GM18517 (cell line): ENCODE measurements around the gene C4A.
"Not testable (repeated sequence)": the region's sequence is repeated elsewhere in the genome, so short reads cannot be mapped to it uniquely, and the experiment has no call there.

Experiments used
- ATAC-seq: cut with Tn5 transposase; IDR thresholded peaks from one replicate; pipeline ENCODE4 v1.9.1; 2021; ENCODE audit warnings: mild to moderate bottlenecking, moderate library complexity; ENCODE audit not compliant: unreplicated experiment

C4A gene

GRCh38 chr6:31981744-31982143 is at the start of gene C4A:
Gene C4A (plus strand): TSS chr6:31982057. CDS start chr6:31982108, 51 bp downstream.
- ATAC-seq = not testable (repeated sequence)

GRCh38 chr6:31932137-31932536 is 49.7 kb upstream of the C4A start:
- ATAC-seq = not testable (repeated sequence)

- no peak for ATAC-seq
Measured at GRCh38 chr6:31933537-31933936, 48.3 kb upstream of the C4A start.

DNA sequence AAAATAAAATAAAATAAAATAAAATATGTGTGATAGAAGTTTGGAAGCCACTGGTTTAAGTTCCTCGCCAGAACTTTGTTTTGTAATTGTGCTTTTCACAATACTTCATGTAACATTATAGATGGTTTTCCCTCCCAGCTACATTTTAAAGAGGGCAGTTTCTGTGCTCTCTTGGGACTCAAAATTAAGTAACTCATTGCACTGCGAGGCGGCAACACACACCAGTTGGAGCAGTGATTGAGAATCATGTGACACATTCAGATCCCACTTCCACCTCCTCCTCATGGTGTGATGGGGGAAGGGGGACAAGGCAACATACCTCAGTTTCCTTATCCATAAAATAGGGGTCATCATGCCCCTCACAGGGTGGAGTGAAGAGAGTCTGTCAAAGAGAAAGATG is 46.8 kb upstream of the C4A start:
- no peak for ATAC-seq

- ATAC-seq = no peak
Measured at GRCh38 chr6:31935823-31936222, 46.0 kb upstream of the C4A start.

DNA sequence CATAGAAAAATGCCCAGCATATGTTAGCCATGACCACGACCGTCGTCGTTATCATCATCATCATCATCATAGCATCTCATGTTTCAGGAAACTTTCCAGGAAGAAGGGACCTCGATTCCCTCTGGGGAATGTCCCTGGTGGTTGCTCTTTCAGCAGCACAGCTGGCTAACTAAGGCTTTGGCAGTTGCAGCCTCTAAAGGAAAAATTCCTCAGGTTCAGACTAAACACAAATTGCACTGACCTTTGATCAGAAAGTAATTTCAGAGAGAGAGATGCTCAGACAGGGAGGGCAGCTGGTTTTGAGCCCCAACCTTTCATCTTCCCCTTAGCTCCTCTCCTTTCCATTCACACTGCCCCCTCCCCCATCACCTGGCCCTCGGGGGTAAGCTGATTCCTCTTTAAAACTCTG is 41.6 kb upstream of the C4A start:
- no peak for ATAC-seq

GRCh38 chr6:31943742-31944141 is 38.1 kb upstream of the C4A start:
- no peak for ATAC-seq

- no peak for ATAC-seq
Measured at GRCh38 chr6:31945154-31945506, 36.7 kb upstream of the C4A start.

DNA sequence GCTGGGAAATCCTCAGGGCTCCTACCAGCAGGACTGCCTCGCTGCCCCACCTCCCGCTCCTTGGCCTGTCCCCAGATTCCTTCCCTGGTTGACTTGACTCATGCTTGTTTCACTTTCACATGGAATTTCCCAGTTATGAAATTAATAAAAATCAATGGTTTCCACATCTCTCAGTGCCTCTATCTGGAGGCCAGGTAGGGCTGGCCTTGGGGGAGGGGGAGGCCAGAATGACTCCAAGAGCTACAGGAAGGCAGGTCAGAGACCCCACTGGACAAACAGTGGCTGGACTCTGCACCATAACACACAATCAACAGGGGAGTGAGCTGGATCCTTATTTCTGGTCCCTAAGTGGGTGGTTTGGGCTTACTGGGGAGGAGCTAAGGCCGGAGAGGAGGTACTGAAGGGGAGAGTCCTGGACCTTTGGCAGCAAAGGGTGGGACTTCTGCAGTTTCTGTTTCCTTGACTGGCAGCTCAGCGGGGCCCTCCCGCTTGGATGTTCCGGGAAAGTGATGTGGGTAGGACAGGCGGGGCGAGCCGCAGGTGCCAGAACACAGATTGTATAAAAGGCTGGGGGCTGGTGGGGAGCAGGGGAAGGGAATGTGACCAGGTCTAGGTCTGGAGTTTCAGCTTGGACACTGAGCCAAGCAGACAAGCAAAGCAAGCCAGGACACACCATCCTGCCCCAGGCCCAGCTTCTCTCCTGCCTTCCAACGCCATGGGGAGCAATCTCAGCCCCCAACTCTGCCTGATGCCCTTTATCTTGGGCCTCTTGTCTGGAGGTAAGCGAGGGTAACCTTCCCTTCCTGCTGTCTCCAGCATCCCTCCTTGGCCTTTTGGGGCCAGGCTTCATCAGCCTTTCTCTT is 36.1 kb upstream of the C4A start, which contains the start of gene CFB:
Gene CFB (plus strand): TSS at position 589 of the 863 bp plus-strand sequence. CDS start 127 bp downstream, at position 716.
- no peak for ATAC-seq

GRCh38 chr6:31946370-31946885 is 35.4 kb upstream of the C4A start:
- ATAC-seq = no peak

GRCh38 chr6:31947070-31947675 is 34.7 kb upstream of the C4A start:
- ATAC-seq = no peak

DNA sequence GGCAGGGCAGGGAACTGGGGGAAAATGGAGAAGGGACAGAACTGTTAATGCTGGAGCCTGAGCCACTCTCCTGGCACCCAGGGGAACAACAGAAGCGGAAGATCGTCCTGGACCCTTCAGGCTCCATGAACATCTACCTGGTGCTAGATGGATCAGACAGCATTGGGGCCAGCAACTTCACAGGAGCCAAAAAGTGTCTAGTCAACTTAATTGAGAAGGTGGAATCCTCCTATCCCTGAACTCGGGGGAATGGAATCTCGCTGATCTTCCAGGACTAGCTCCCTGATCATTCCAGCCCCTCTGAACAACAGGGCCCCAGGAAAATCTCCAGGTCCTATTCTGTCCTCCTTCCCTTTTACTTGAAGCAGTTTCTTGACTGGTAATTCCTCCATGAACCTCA is 34.0 kb upstream of the C4A start:
- ATAC-seq = no peak

- no peak for ATAC-seq
Measured at GRCh38 chr6:31948306-31948705, 33.6 kb upstream of the C4A start.

DNA sequence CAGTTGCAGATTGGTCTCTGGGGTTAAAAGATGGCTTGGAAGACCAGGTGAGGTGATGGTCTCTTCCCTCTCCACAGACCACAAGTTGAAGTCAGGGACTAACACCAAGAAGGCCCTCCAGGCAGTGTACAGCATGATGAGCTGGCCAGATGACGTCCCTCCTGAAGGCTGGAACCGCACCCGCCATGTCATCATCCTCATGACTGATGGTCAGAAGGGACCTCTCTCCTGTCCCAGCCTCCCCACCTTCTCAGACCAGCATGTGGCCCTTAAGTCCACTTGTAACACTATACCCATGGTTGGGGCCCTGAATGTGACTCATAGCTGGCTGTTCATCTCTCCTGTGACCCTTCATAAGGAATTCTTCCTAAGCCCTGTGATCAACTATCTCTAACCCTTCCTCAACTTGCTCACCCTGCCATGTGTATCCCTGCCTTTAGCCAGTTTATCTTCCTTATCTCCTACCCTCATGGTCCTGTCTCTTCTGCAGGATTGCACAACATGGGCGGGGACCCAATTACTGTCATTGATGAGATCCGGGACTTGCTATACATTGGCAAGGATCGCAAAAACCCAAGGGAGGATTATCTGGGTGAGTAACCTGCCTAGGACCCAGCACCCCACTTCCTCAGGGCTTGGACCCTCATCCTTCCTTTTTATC is 33.0 kb upstream of the C4A start:
- no peak for ATAC-seq

DNA sequence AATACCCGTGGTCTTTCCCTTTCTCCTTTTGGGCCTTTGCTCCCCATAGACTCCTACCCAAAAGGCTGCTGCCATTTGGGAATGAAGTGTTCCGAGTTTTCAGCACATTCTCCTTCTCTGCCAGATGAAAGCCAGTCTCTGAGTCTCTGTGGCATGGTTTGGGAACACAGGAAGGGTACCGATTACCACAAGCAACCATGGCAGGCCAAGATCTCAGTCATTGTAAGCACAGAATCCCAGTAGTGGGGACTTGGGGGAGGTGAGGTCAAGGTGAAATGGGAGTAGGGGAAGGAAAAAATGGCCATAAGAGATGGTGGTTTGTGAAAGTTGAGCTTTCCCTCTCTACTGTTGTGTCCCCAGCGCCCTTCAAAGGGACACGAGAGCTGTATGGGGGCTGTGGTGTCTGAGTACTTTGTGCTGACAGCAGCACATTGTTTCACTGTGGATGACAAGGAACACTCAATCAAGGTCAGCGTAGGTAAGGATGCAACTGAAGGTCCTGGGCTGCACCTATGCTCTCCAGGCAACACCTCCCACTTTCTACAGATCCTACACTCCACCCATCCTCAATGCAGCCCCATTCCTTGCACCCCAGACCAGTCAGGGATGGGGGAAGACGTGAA is 31.8 kb upstream of the C4A start:
- ATAC-seq = no peak

DNA sequence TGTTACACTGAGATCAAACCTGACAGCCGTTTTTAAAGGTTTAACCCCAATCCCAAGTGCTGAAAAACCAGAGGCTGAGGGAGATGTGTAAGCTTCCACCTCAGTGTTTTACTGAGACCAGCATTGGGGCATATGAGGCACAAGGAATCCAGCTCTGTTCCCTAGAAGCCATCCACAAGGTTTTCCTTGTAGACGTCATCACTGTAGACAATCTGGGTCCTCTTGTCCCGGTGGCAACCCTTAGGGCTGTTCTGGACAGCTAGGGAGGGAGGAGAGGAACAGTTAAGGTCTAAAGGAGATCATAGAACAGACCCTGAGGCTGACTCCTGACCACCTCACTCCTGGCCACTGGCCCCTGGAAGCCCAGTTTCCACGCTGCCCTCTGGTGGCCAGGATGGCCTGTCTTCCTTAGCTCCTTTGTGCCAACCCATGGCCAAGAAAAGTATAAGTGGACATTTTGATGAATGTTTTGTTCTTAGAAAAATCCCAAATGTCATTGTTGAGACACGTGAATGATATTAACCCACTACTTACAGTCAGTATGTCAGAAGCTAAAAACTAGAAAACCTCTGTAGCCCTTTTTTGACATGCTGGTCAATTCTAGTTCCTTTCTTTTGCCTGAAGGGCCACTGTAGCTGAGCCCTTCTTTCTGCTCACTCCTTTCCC is 29.6 kb upstream of the C4A start:
- no peak for ATAC-seq

DNA sequence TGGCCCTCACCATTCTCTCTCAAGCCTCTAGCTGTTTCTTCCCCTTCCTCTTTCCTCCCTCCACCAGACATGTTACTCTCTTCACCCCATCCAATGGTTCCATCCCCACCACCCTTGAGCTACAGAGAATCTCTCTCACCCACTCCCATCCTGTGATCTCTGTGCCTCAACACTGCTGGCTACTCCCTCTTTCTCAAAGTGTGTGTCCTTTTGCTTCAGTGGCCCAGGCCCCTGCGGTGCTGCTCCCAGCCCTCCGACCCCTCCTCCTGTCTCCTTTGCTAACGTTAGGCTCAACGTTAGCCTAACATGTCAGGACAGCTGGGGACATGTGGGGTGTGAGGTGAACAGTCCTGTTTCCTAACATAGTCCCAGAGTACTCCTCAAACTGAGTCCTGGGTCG is 29.0 kb upstream of the C4A start:
- no peak for ATAC-seq

- no peak for ATAC-seq
Measured at GRCh38 chr6:31954511-31954910, 27.3 kb upstream of the C4A start.

- ATAC-seq = no peak
Measured at GRCh38 chr6:31956796-31957195, 25.1 kb upstream of the C4A start.

GRCh38 chr6:31958412-31958740 is 23.5 kb upstream of the C4A start:
- no peak for ATAC-seq
